NCI-H1417 (cell line): ENCODE results near the gene FUCA2.

Source experiments
- DNase-seq, 3 experiments: peaks; one replicate each; lab custom pipeline; 2025; lab: John Stamatoyannopoulos, UW

Gene FUCA2, protein sequence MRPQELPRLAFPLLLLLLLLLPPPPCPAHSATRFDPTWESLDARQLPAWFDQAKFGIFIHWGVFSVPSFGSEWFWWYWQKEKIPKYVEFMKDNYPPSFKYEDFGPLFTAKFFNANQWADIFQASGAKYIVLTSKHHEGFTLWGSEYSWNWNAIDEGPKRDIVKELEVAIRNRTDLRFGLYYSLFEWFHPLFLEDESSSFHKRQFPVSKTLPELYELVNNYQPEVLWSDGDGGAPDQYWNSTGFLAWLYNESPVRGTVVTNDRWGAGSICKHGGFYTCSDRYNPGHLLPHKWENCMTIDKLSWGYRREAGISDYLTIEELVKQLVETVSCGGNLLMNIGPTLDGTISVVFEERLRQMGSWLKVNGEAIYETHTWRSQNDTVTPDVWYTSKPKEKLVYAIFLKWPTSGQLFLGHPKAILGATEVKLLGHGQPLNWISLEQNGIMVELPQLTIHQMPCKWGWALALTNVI

DNA sequence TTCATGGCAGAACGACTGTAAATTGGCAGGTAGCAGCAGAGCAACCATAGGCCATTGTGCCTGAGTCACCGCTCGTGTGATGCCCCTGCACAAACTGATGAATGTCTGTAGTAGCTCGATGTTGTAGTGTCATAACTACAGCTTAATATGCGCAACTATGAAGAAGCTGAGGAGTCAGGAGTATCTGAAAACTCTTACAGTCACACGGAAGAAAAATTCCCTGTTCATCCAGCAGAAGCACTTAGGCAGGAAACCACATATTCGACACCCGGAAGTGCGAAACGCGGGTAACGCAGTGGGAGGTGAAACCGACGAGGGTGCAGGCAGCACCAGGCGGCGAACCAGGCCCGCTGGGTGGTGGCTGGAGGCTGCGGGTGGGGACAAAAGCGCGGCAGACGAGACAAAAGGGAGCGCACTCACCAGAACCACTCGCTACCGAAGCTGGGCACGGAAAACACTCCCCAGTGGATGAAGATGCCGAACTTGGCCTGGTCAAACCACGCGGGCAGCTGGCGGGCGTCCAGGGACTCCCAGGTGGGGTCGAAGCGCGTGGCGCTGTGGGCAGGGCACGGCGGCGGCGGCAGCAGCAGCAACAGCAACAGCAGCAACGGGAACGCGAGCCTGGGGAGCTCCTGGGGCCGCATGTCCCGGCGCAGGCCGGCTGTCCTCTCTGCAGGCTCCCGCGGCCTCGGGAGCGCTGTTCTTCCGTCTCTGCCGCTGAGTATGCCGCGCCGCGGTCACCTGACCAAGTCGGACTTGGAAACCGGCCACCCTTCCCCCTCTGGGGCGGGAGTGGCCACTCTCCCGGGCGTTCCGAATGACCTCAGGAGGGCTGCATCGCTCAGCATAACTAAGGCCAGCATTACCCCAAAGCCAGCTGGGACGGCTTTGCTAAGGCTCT is at the start of gene FUCA2:
FUCA2 (minus strand) TSS at position 730 of the 901 bp plus-strand sequence; CDS start at position 644, 86 bp downstream.
- DNase-seq, result peak in 2 of 3 experiments; percentile 84 to 86

DNA sequence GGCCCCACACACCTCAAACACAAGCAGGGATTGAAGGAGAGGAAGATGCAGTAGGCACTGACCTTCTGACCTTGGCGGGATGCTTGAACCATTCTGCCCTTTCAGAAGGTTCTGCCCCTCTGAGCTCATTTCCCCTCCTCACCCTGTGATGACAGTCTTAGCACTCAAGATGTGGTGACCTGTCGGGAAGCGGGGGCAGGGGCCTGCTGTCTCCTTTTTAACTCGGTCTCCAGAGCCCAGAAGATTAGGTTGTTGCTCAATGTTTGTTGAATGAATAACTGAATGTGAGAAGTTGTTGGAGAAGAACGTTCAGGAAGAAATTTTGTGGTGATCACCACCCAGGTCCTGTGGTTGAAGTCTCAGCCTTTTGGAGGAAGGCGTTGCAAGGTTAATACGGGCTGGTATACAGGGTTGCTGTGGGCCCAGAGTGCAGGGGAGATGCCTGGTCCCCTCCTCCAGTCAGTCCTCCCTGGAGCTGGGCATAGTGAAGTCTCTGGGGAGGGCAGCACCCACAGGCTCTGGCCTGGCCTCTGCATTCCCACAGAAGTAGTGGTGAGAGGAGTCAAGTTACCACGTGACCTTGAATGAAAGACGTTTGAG is 49.7 kb upstream of the FUCA2 start:
- no peak for DNase-seq

DNA sequence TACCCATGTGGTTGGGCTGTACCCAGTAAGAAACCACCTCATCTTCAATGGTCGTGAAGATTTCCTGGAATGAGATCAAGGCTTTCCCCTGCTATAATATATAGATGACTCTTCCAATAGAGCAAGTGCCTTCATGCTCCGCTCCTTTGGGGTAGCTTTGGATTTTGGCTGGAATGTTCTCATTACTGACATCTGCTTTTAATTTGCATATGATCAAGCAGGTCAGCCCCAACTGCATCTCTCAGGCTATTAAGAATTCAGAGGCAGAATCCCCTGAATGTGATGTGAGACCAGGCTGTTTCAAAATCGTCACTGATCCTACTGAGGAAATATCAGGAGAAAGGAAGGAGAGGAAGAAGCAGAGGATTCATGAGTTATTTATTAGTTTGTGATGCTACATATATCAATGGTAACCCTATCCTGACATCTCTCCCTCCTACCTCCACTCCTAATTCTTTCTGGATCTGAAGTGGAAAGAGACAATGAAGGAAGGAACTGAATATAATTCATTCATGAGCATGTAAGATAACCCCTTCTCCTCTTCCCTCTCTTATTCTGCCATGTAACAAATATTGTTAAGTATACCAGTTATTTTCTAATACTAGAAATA is 47.6 kb upstream of the FUCA2 start:
- no peak for DNase-seq

DNA sequence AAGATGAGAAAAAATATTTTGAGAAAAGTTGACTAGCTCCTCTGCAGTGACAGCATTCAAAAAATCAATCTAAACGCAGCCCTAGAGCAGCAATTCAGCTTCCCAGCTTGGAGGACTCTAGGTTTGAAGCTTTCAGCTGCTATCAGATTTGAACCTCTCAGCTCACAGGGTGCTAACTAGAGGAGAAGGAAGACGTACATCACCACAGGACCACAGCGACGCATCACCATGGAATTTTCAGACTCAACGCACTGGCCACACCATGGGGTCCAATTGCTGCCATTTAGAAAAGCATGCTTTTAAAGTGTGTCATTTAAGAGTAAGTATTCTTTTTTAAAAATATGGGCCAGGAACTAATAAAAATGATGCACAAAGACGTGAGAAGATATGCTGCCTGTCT is 45.0 kb upstream of the FUCA2 start:
- DNase-seq, result no peak

DNA sequence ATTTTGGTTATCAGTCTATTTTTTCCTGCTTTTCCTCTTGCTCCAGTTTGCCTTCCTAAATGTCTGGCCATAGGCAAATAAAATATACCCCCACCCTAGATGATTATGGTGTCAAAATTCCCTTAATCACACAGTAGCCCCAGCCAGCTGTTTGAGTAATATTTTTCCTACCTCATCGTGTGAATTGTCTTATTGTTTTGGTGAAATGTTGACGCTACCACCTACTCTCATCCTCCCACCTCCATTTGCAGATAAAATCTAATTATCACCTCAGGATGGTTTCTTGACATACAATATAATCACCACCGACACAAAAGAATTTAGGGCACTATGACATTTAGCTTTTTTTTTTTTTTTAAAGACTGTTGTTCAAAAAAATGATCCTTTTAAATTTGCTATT is 44.1 kb upstream of the FUCA2 start:
- DNase-seq, result peak in 2 of 3 experiments; percentile 30 to 61

DNA sequence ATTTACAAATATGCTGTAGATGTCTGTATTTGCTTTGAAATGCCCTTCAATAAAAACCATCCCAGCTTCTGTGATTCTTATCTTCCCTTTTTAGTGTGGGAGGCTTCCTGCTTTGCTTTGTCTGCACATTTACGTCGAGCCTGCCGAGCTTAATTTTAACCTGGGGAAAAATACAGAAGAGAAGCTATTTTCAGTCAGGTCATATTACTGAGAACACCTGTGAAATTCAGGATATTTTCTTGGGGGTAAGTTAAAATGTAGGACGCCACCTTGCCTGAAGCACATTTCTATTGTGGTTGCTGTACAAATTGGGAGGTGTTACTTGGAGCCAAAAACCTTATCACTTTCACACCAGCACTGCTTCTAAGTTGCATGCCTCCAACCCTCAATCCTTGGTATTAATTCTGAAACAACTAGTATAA is 43.6 kb upstream of the FUCA2 start:
- no peak for DNase-seq

DNA sequence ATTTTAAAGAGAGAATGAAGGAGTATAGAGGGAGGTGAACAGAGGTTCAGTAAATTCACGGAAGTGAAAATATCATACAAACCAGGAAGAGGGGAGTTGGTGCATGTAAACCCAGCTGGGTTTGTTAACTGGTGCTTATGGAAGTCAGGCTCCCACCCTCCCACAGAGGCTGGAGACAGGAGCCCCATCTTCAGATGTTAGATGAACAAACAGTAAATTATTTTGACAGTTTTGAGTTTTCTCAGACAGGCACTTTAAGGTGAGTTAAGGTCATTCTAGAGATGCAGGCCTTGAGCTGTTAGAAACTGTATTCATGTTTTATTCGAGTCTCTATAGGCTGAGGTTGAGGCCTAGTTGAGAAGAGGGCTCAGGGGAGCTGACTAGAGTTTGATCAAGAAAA is 41.8 kb upstream of the FUCA2 start:
- DNase-seq, result no peak

DNA sequence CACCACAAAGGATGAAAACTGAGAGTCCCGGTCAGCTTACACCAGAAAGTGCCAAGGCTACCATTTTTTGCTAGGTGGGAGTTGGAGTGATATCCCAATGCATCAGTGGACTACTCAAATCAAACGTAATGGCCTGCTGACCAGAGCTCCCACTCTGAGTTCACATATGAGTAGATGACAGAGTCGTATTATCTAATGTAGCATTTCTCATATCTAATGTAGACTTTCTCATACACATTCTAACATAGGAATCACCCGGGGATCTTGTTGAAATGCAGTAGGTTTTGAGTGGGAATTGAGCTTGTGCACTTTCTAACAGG is 38.4 kb upstream of the FUCA2 start:
- no peak for DNase-seq

DNA sequence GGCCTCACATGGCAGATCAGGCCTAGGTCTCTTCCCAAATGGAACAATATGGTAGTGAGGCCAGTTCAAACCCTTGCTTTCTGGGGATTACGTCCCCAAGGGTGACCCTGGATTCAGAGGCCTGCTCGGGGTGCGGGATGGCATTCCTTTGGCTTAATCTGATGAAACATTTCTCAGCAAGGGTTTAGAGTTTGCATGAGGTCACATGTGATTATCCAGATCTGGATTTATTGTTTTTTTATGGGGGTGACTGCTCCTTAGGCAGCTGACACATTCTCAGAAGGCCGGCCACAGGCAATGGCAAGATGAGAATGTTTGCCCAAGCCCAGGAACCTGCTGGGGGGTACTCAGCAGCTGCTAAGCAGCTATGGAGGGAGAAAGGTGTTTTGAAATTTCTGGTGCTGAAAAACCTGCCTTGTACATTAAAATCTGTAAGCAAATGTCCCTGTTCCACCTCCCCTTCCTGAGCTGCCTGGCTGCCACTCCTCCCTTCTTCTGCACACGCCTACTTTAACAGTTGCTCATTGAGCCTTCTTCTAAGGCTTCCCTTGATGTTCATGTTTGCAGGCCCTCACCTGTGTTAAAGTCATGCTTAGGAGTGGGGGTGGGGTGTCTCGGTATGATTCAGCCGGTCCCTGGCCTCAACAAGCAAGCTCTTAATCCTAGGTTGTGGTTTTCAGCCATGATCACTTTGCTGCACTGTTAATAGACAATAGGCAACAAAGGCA is 37.9 kb upstream of the FUCA2 start:
- no peak for DNase-seq

DNA sequence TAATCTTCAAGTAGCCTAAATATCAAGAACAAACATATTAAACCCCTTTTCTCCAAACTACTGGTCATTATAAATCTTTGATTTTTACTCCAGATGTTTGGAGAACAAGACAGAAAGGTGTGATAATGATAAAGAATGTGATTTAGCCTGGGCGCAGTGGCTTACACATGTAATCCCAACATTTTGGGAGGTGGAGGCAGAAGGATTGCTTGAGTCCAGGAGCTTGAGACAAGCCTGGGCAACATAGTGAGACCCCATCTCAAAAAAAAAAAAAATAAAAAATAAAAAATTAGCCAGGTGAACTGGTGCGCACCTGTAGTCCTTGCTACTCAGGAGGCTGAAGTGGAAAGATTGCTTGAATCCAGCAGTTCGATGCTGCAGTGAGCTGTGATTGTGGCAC is 35.1 kb upstream of the FUCA2 start:
- no peak for DNase-seq

DNA sequence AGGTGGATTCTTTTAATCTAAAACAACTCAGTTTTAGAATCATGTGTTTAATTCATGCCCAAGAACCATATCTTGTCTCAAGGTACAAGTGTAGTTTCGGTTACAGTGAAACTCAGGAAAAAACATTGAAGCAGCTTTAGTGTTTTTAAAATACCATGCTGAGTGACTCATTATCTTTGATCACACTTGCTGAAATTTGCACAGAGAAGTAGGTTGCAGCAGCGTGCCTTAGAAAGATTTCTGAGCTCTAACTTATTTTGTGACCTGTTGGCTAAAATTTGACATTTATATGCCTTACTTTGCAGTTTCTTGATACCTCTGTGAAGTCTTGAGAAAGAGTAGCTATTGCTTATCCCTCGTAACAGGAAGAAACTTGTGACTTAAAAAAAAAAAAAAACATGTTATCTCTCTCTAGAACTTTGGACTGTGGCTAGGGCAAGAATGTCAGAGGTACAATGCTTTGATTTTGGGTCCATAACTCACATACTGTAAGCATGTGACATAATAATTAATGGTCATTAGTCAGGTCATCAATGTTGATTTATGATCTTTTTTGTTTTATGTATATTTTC is 34.5 kb upstream of the FUCA2 start:
- DNase-seq, result no peak

DNA sequence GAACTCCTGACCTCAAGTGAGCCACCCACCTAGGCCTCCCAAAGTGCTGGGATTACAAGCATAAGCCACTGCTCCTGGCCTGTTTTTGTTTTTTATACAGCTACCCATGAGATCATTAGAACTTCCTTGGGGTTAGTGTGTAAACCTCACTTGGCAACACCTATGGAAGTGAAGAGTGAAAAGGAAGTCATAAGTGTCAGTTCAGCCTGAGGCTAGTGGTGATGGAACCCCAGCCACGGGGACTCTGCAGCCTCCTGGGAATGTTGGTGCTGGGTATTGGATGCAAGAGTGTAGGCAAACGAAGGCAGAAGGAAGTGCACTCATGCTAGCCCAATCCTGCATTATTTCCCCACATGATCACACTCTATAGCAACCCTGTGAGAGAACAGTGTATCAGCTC is 33.6 kb upstream of the FUCA2 start:
- no peak for DNase-seq

DNA sequence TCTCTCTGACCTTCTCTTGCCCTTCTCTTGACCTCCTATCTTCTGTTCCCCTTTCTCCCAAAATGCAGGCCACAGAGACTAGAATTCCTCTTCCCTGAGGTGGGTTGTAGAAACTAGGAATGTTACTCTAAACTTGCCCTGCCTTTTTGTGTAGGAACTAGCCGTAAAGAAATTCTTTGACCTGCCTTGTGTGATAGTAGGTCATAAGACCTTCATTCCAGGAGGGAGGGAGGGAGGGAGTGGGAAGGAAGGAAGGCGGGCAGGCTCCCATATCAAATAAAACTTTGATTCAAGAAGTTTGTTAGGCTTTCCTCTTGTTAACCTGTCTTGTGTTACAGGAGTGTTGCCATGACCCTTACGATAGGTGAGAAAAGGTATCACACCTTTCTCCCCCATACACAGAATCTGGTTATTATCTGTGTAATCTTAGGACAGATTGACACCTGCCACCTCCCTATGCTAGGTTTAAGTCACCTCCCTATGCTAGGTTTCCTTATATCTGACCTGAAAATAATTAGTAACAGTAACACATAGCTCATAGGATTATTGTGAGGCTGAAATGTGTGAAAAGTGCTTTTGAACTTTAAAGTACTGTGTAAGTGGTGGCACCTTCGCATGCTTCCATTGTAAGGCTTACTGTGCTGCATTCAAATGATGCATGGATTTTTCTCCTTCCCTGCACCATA is 32.6 kb upstream of the FUCA2 start:
- DNase-seq, result no peak

DNA sequence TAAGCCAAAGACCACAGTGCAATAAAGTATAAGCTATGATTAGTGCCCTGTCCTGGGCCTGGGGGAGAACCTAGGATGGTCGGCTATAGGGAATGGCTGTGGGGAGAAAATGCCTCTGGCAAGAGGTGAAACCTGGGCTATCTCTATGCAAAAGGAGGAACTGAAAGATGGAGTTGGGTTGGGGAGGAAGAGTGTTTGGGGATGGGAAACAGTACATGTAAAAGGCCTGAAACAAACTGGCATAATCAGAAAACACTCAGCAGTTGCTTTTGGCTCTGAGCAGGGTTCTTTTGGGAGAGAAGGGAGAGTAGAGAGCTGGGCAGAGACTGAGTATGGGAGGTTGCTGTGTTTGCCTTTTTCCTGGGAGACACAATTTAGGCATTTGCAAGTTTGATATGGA is 31.9 kb upstream of the FUCA2 start:
- no peak for DNase-seq

DNA sequence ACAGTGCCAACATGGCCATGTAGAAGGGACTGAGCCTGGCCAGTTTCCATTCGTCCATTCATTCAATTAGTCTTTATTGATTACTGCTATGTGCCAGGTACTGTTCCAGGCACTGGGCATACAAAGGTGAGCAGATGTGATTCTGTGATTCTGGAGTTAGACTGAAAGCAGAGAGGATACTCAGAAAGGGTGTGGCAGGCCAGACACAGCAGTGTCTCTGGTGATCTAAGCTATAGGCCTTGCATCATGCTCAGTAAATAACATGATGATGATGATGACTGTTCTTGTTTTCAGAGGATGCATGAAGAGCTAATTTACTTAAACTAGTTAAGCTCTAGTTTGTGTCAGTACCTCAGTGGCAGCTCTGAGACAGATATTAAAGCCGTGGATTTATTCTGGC is 31.4 kb upstream of the FUCA2 start:
- no peak for DNase-seq

DNA sequence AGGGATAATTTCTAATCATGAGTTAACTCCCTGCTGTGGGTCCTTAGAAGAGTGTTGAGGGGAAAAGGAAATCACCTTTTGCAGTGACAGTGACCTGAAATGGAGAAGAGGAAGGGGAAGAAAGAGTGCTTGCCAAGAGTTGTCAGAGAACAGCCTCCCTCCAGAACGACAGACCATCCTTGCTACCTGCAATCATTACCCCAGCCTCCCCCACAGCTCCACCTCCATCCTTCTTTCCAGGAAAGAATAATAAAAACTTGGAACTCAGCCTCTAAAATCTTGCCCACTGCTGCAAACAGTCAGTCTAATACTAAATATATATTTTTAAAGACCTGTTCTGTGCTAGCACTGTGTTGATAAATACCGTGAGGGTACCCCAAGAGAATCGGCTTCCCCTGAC is 28.7 kb upstream of the FUCA2 start:
- no peak for DNase-seq

DNA sequence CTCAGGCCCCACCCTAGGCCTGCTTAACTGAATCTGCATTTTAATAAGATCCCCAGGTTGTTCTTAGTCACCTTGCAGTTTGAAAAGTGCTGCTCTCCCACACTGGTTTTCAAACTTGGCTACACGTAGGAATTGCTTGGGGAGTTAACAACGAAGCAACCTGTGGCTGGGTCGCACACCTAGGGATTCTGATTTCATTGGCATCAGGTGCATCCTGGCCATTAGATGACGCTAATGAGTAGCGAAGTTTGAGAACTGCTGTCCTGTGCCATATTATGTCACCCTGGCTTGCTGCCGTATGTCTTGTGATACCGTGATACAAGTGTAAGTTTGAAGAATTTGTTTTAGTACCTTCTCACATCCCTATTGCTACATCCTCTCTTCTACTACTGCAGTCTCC is 28.2 kb upstream of the FUCA2 start:
- no peak for DNase-seq

DNA sequence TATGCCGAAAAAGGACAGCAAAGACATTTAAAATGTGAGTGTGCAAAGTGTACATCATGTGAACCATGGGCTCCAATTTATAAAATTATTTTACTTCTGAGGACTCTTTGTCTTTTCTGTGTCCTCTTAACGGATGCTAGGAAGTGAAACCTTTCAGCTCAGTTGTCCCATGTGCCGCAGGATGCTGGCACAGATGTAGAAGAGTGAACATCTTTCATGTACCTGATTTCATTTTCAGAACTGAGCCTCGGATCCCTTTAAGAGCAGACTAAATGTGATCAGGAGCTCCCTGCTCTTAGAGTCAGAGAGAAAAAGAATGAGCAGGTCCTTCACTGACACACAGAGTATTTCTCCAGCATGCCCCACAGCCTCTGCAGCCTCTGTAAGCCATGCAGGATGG is 27.6 kb upstream of the FUCA2 start:
- DNase-seq, result no peak

DNA sequence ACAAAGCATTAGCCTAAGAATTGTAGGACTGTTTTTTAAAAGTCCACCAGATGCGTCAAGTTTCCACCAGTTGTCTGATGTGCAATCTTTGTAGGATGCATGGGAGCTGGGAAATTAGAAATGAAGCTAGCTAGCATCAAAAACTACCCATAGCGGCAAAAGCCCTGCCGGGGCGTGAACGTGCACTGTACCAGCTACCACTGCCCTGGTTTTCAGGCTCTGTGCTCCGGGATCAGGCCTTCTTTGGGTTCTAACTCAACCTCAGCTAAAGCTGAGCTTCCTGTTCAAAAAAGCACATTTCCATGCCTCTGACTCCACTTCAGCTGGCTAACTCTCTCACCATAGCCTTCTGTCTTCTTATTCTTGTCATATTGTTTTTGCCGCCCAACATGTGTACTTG is 26.9 kb upstream of the FUCA2 start:
- no peak for DNase-seq

DNA sequence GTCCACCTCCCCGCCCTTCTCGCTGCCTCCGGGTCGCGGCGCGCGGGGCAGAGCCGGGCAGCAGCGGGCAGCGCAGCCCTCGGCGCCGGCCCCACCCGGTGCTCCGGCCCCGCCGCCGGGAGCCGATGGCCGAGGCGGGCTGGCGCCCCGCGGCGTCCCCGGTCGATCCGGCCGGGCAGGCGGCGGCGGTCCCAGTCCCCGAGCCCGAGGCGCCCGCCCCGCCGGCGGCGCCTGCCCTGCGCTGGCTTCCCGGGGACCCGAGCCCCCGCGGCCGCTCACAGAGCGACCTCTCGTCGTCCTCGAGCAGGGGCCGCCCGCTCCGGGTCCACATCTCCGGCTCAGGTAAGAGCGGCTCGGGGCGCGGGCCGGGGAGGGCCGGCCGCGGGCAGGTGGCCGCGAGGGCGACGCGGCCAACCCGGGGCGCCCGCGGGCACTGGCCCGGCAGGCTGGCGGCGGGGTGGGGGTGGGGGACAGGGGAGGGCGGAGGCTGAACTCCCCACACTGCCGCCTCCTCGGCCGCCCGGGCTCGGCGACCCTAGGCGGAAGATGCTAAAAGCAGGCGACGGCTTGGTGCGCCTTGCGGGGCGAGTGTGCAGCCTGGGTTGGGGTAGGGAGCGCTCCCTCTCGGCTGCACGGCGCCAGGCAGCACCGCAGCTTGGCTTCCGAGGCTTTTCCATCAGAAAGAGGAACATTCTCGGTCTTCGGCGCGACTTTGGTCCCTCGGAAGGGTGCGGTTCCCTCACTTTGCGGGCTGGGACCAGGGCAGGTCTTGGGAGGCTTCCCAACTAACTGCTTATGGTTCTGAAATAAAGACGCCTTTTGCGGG is 25.6 kb upstream of the FUCA2 start:
- DNase-seq, result peak; percentile 15 to 74 (median 74)
